Peyer's patch (tissue), 4 donors: Measurements from ENCODE around the gene RAB4B.

Experiments used
- POLR2A ChIP-seq, 2 donors: fragments of 450-650 bp; IDR thresholded peaks; one replicate each; pipeline ENCODE4 v1.5.1; 2017; ENCODE audit warnings: antibody characterized with exemption in 2 of 2, mild to moderate bottlenecking in 2 of 2, moderate library complexity in 2 of 2
- TF ChIP-seq, protein P1 (sequence below), 6 experiments: fragments of 450-650 bp in 4 of 6; fragments of 200-600 bp in 2 of 6; sonication (generic) in 1 of 6; IDR thresholded peaks; one replicate each; pipeline ENCODE4 v1.5.1; 2017 to 2019; ENCODE audit warnings: antibody characterized with exemption in 6 of 6, mild to moderate bottlenecking in 3 of 6, moderate library complexity in 1 of 6

GRCh38 chr19:40762754-40763470, 15.1 kb upstream of the RAB4B start:
- no peak for TF ChIP-seq POLR2A (IDR thresholded peaks at IDR 0.05)
- TF ChIP-seq, protein P1, sequence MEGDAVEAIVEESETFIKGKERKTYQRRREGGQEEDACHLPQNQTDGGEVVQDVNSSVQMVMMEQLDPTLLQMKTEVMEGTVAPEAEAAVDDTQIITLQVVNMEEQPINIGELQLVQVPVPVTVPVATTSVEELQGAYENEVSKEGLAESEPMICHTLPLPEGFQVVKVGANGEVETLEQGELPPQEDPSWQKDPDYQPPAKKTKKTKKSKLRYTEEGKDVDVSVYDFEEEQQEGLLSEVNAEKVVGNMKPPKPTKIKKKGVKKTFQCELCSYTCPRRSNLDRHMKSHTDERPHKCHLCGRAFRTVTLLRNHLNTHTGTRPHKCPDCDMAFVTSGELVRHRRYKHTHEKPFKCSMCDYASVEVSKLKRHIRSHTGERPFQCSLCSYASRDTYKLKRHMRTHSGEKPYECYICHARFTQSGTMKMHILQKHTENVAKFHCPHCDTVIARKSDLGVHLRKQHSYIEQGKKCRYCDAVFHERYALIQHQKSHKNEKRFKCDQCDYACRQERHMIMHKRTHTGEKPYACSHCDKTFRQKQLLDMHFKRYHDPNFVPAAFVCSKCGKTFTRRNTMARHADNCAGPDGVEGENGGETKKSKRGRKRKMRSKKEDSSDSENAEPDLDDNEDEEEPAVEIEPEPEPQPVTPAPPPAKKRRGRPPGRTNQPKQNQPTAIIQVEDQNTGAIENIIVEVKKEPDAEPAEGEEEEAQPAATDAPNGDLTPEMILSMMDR (IDR thresholded peaks at IDR 0.05), result no peak
